GM19468 (cell line): ENCODE measurements around the gene PGAM4.
"Not testable (repeated sequence)": the region's sequence is repeated elsewhere in the genome, so short reads cannot be mapped to it uniquely, and the experiment has no call there.

Experiments
- ATAC-seq: cut with Tn5 transposase; IDR thresholded peaks from one replicate; pipeline ENCODE4 v1.9.1; 2021; ENCODE audit warnings: mild to moderate bottlenecking, moderate library complexity, moderate number of reproducible peaks; ENCODE audit not compliant: unreplicated experiment; ENCODE audit errors: extremely low read depth

PGAM4 gene

DNA sequence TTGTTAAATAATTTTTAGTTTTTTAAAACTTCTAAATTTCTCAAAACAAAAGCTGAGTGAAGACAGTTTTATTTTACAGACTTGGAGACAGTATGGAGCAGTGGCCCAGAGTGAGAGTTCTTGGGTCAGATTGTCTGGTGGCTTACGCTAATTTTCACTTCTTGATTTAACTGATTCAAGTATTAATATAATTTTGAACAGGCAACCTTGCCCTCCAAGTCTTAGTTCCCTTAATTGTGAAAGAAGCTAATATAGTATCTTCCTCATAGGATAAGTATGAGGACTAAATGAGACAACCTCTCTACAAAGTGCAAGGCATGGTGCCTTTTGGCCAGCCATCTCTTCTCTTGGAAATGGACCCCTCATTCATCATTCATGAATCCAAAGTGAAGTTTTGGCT, 33.6 kb downstream of the PGAM4 start:
- no peak for ATAC-seq

DNA sequence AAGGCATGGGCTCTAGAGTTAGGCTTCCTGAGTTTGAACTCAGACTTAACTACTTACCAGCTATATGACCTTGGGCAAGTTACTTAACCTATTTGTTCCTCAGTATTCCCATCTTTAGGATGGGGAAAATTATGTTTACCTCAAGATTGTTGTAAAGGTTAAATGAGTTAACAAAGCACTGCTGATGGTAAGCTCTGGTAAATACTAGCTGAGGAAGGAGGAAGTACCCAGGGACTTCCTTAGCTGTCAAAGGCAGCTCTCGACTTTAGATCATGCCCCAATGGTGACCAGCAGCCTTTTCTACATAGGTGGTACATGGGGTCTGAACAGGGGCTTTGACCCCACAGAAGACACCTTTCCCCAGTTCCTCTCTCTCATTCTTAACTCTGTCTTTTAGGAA, 38.9 kb downstream of the PGAM4 start:
- ATAC-seq, result no peak

GRCh38 chrX:77925764-77926163, 43.7 kb downstream of the PGAM4 start:
- ATAC-seq, result no peak

GRCh38 chrX:77924320-77924859, 45.0 kb downstream of the PGAM4 start:
- ATAC-seq, result no peak

DNA sequence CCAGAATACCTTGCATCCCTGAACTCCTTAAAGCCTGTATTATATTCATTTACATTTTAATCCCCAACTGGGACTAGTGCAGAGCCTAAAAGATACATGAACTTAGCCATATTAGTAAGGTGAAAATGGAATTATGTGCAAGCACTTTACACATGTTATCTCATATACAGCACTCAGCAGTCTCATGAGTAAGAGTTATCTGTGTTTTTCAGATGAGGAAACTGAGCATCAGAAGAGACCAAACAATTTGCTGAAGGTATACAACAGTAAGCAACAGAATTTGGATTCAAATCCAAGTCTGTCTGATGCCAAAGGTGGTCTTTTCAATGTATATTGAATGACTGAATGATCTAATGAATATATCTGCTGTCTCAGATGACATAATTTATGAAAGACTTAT, 46.7 kb downstream of the PGAM4 start:
- no peak for ATAC-seq

DNA sequence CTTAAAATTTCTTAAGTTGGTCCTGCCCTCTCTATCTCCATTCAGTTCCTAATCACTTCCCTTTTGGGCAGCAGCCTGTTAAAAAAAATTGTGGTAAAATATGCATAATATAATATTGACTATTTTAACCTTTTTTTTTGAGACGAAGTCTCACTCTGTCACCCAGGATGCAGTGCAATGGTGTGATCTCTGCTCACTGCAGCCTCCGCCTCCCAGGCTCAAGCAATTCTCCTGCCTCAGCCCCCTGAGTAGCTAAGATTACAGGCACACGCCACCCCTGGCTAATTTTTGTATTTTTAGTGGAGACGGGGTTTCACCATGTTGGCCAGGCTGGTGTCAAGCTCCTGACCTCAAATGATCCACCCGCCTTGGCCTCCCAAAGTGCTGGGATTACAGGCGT, 50.1 kb downstream of the PGAM4 start:
- not testable (repeated sequence) for ATAC-seq

- ATAC-seq, result no peak
Observed at GRCh38 chrX:77918568-77918967, 50.9 kb downstream of the PGAM4 start.
